ENCODE results near the gene L1TD1. TPM values are rescaled to one million over a fixed set of nuclear protein-coding genes. Genes with fewer than 3 reads are reported as not detected.

Gene L1TD1
- polyA plus RNA-seq, 1 experiment: not detected

- CTCF ChIA-PET: no interaction called here
- no peak for TF ChIP-seq CTCF (IDR thresholded peaks at IDR 0.05; ENCODE audit: insufficient read depth, low read depth, low read length)
Measured at GRCh38 chr1:62247391-62248168, 52.9 kb downstream of the L1TD1 start.

GRCh38 chr1:62250126-62250726 lies 55.6 kb downstream of the L1TD1 start:
- no peak for TF ChIP-seq CTCF (IDR thresholded peaks at IDR 0.05; ENCODE audit: insufficient read depth, low read depth, low read length)
- no peaks in the 10 kb centered on the region; the same call in 1 of the 2 replicates for H3K27me3 ChIP-seq (ENCODE audit: control insufficient read depth, insufficient read depth, low read length)
- DNase-seq (ENCODE audit: low read depth): no peak
- no peak overlapping the region for H3K4me3 ChIP-seq (ENCODE audit: low read depth, low read length)
- H3K36me3 ChIP-seq (ENCODE audit: control insufficient read depth, insufficient read depth, low read length): no peaks in the 10 kb centered on the region
- ChIA-PET POLR2A (no interaction called here), CTCF (interaction anchor here (0.6 to 0.7 kb wide), 3 partner anchors 11 to 374 kb away, joined by 3 read pairs; no protein-coding TSS in a partner anchor)

More at GRCh38 chr1:62247391-62248168, 52.9 kb downstream of the L1TD1 start:
- no peak for DNase-seq (ENCODE audit: low read depth)
- H3K4me3 ChIP-seq (ENCODE audit: low read depth, low read length): no peak overlapping the region
- no peaks in the 10 kb centered on the region for H3K27me3 ChIP-seq (ENCODE audit: control insufficient read depth, insufficient read depth, low read length)
- no peaks in the 10 kb centered on the region for H3K36me3 ChIP-seq (ENCODE audit: control insufficient read depth, insufficient read depth, low read length)
- POLR2A ChIA-PET: no interaction called here

GRCh38 chr1:62259551-62259950 lies 64.9 kb downstream of the L1TD1 start:
- DNase-seq (ENCODE audit: low read depth): no peak
- Histone ChIP-seq H3K36me3 (ENCODE audit: control insufficient read depth, insufficient read depth, low read length) (no peaks in the 10 kb centered on the region), H3K4me3 (ENCODE audit: low read depth, low read length) (no peak overlapping the region), H3K27me3 (ENCODE audit: control insufficient read depth, insufficient read depth, low read length) (peaks cover 1% of the 10 kb centered on the region; the same call in 1 of the 2 replicates)
- POLR2A ChIA-PET: no interaction called here
- TF ChIP-seq CTCF (IDR thresholded peaks at IDR 0.05; ENCODE audit: insufficient read depth, low read depth, low read length): no peak
- CTCF ChIA-PET: no interaction called here

GRCh38 chr1:62260688-62261087 lies 66.0 kb downstream of the L1TD1 start:
- no peak for TF ChIP-seq CTCF (IDR thresholded peaks at IDR 0.05; ENCODE audit: insufficient read depth, low read depth, low read length)
- H3K27me3 ChIP-seq (ENCODE audit: control insufficient read depth, insufficient read depth, low read length): peaks cover 1% of the 10 kb centered on the region; the same call in 1 of the 2 replicates
- CTCF ChIA-PET: no interaction called here
- POLR2A ChIA-PET: no interaction called here
- H3K4me3 ChIP-seq (ENCODE audit: low read depth, low read length): no peak overlapping the region
- DNase-seq (ENCODE audit: low read depth): no peak
- no peaks in the 10 kb centered on the region for H3K36me3 ChIP-seq (ENCODE audit: control insufficient read depth, insufficient read depth, low read length)

Other genes with a start within 250 kb of the L1TD1 start
- 0.05 and 0.06 TPM in 2 replicates for gene KANK4, start 124.6 kb downstream of the L1TD1 start, polyA plus RNA-seq (2011; rRNA removed)
- gene USP1, start 242.2 kb downstream of the L1TD1 start, polyA plus RNA-seq (2011; rRNA removed): 4.3 and 9.6 TPM in 2 replicates